Testis (tissue), 2 donors: ENCODE measurements around the gene TECRL.

ENCODE experiments used
- POLR2A ChIP-seq: fragments of 450-650 bp; IDR thresholded peaks from one replicate; pipeline ENCODE4 v1.6.1; 2017; ENCODE audit warnings: antibody characterized with exemption, mild to moderate bottlenecking, moderate library complexity
- TF ChIP-seq, protein P1 (sequence below), 3 experiments: fragments of 450-650 bp in 2 of 3; fragments of 200-600 bp in 1 of 3; sonication (generic) in 1 of 3; IDR thresholded peaks; one replicate each; pipeline ENCODE4 v1.5.1; 2016 to 2019; ENCODE audit warnings: antibody characterized with exemption in 3 of 3, mild to moderate bottlenecking in 2 of 3, moderate library complexity in 1 of 3

GRCh38 chr4:64272432-64272831 is 136.8 kb downstream of the TECRL start:
- TF ChIP-seq, protein P1, sequence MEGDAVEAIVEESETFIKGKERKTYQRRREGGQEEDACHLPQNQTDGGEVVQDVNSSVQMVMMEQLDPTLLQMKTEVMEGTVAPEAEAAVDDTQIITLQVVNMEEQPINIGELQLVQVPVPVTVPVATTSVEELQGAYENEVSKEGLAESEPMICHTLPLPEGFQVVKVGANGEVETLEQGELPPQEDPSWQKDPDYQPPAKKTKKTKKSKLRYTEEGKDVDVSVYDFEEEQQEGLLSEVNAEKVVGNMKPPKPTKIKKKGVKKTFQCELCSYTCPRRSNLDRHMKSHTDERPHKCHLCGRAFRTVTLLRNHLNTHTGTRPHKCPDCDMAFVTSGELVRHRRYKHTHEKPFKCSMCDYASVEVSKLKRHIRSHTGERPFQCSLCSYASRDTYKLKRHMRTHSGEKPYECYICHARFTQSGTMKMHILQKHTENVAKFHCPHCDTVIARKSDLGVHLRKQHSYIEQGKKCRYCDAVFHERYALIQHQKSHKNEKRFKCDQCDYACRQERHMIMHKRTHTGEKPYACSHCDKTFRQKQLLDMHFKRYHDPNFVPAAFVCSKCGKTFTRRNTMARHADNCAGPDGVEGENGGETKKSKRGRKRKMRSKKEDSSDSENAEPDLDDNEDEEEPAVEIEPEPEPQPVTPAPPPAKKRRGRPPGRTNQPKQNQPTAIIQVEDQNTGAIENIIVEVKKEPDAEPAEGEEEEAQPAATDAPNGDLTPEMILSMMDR (IDR thresholded peaks at IDR 0.05) = no peak
- TF ChIP-seq POLR2A = no peak
